Adipocyte (in vitro differentiated cells): ENCODE data around the gene MARS1.

Experiments used
- DNase-seq: peaks from one replicate; pipeline ENCODE4 v3.0.0-alpha.2; 2015; ENCODE audit warnings: low read depth
- H3K27me3 ChIP-seq: replicated peaks from 2 replicates; pipeline ENCODE4 v1.7.0; 2013; ENCODE audit warnings: mild to moderate bottlenecking, low read length, moderate library complexity; ENCODE audit not compliant: control insufficient read depth, insufficient read depth
- H3K36me3 ChIP-seq: 2 replicates; pipeline ENCODE4 v1.7.0; 2013; ENCODE audit warnings: low read length, mild to moderate bottlenecking, moderate library complexity; ENCODE audit not compliant: control insufficient read depth, insufficient read depth, severe bottlenecking
- H3K4me1 ChIP-seq: 2 replicates; pipeline ENCODE4 v1.7.0; 2013; ENCODE audit warnings: mild to moderate bottlenecking, low read length, moderate library complexity; ENCODE audit not compliant: control insufficient read depth, insufficient read depth
- H3K4me3 ChIP-seq: 2 replicates; pipeline ENCODE4 v1.7.0; 2013; ENCODE audit warnings: mild to moderate bottlenecking, low read length, moderate library complexity
- H3K9ac ChIP-seq: 2 replicates; pipeline ENCODE4 v1.7.0; 2013; ENCODE audit warnings: mild to moderate bottlenecking, low read length, moderate library complexity
- H3K9me3 ChIP-seq: 2 replicates; pipeline ENCODE4 v1.7.0; 2013; ENCODE audit warnings: mild to moderate bottlenecking, low read length, moderate library complexity; ENCODE audit not compliant: control insufficient read depth

Gene MARS1

GRCh38 chr12:57451233-57451778 lies 36.6 kb upstream of the MARS1 start:
- Histone ChIP-seq H3K4me3 (no peak overlapping the region), H3K36me3 (no peaks in the 10 kb centered on the region), H3K9ac (no peak overlapping the region), H3K9me3 (no peaks in the 10 kb centered on the region), H3K4me1 (peaks cover 21% of the 10 kb centered on the region), H3K27me3 (no peaks in the 10 kb centered on the region)
- no peak for DNase-seq

- no peaks in the 10 kb centered on the region for H3K27me3 ChIP-seq
- no peak overlapping the region for H3K9ac ChIP-seq
- H3K4me3 ChIP-seq: no peak overlapping the region
- peaks cover 21% of the 10 kb centered on the region for H3K4me1 ChIP-seq
- H3K9me3 ChIP-seq: no peaks in the 10 kb centered on the region
- DNase-seq: peak; percentile 67
- H3K36me3 ChIP-seq: no peaks in the 10 kb centered on the region
These were observed 35.5 kb upstream of the MARS1 start for GRCh38 chr12:57452181-57452936.

- Histone ChIP-seq H3K4me3 (no peak overlapping the region), H3K36me3 (no peaks in the 10 kb centered on the region), H3K9me3 (no peaks in the 10 kb centered on the region), H3K27me3 (no peaks in the 10 kb centered on the region), H3K9ac (no peak overlapping the region), H3K4me1 (peaks cover 21% of the 10 kb centered on the region)
- peak; percentile 92 for DNase-seq
These were observed 34.8 kb upstream of the MARS1 start for GRCh38 chr12:57452937-57453509.

GRCh38 chr12:57454213-57454565 lies 33.7 kb upstream of the MARS1 start:
- Histone ChIP-seq H3K36me3 (no peaks in the 10 kb centered on the region), H3K9ac (no peak overlapping the region), H3K27me3 (no peaks in the 10 kb centered on the region), H3K9me3 (no peaks in the 10 kb centered on the region), H3K4me1 (peaks cover 25% of the 10 kb centered on the region), H3K4me3 (no peak overlapping the region)
- no peak for DNase-seq

- DNase-seq: peak; percentile 75
- peak within 1 kb of the TSS; percentile 2 for H3K9ac ChIP-seq
- H3K36me3 ChIP-seq: no peaks in the 10 kb centered on the region
- H3K4me1 ChIP-seq: peaks cover 25% of the 10 kb centered on the region
- H3K27me3 ChIP-seq: no peaks in the 10 kb centered on the region
- no peaks in the 10 kb centered on the region for H3K9me3 ChIP-seq
- H3K4me3 ChIP-seq: no peak within 1 kb of the TSS
These were observed 33.1 kb upstream of the MARS1 start, which contains the start of gene INHBE for GRCh38 chr12:57454566-57455373. INHBE (plus strand) TSS chr12:57455307; CDS start chr12:57455537, 230 bp downstream.

GRCh38 chr12:57455374-57456144 lies 32.3 kb upstream of the MARS1 start:
- Histone ChIP-seq H3K9me3 (no peaks in the 10 kb centered on the region), H3K4me3 (no peak overlapping the region)

GRCh38 chr12:57456145-57456700 lies 31.6 kb upstream of the MARS1 start:
- no peaks in the 10 kb centered on the region for H3K36me3 ChIP-seq
- peaks cover 7% of the 10 kb centered on the region for H3K27me3 ChIP-seq
- H3K4me1 ChIP-seq: peaks cover 26% of the 10 kb centered on the region
- DNase-seq: peak; percentile 48
- no peak overlapping the region for H3K9ac ChIP-seq
- no peaks in the 10 kb centered on the region for H3K9me3 ChIP-seq
- H3K4me3 ChIP-seq: no peak overlapping the region

More at GRCh38 chr12:57455374-57456144, 32.3 kb upstream of the MARS1 start:
- peaks cover 25% of the 10 kb centered on the region for H3K4me1 ChIP-seq
- no peaks in the 10 kb centered on the region for H3K36me3 ChIP-seq
- no peak for DNase-seq
- H3K27me3 ChIP-seq: peaks cover under 1% of the 10 kb centered on the region
- no peak overlapping the region for H3K9ac ChIP-seq

- Histone ChIP-seq H3K27me3 (peaks cover 8% of the 10 kb centered on the region), H3K9me3 (no peaks in the 10 kb centered on the region), H3K4me3 (no peak overlapping the region), H3K36me3 (no peaks in the 10 kb centered on the region), H3K9ac (no peak overlapping the region), H3K4me1 (peaks cover 25% of the 10 kb centered on the region)
- no peak for DNase-seq
These were observed 31.0 kb upstream of the MARS1 start for GRCh38 chr12:57456737-57457490.

GRCh38 chr12:57458665-57459054 lies 29.2 kb upstream of the MARS1 start:
- H3K9me3 ChIP-seq: no peaks in the 10 kb centered on the region
- H3K36me3 ChIP-seq: no peaks in the 10 kb centered on the region
- H3K4me1 ChIP-seq: peaks cover 25% of the 10 kb centered on the region
- H3K27me3 ChIP-seq: peaks cover 12% of the 10 kb centered on the region
- peak overlapping the region; percentile 85 for H3K4me3 ChIP-seq
- peak overlapping the region; percentile 84 for H3K9ac ChIP-seq
- no peak for DNase-seq
